ENCODE results near the gene CBLB.

The CBLB gene

GRCh38 chr3:105869861-105870755 is 1.3 kb upstream of the CBLB start:
- DNase-seq: no peak

DNA sequence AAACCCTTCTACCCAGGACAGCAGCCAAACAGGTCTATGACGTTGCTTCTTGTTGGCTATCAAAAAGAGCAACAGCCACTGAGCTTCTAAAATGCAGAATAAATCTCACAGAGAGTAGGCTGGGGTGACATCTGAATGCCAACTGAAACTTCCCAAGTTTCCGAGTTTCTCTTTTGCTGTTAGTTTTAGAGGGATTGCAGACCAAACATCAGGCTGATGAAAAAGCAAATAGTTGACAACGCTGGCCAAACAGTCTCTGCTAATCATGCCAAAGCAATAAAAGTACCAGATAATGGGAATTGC is 670 bp upstream of the CBLB start:
- DNase-seq: no peak

GRCh38 chr3:105868431-105868741 is 426 bp downstream of the CBLB start:
- DNase-seq: peak in 27 of 56 donors; percentile 28 to 77 (median 63)

- DNase-seq: peak in 5 of 56 donors; percentile 8 to 54 (median 33)
Measured at GRCh38 chr3:105867712-105868430, 941 bp downstream of the CBLB start.

DNA sequence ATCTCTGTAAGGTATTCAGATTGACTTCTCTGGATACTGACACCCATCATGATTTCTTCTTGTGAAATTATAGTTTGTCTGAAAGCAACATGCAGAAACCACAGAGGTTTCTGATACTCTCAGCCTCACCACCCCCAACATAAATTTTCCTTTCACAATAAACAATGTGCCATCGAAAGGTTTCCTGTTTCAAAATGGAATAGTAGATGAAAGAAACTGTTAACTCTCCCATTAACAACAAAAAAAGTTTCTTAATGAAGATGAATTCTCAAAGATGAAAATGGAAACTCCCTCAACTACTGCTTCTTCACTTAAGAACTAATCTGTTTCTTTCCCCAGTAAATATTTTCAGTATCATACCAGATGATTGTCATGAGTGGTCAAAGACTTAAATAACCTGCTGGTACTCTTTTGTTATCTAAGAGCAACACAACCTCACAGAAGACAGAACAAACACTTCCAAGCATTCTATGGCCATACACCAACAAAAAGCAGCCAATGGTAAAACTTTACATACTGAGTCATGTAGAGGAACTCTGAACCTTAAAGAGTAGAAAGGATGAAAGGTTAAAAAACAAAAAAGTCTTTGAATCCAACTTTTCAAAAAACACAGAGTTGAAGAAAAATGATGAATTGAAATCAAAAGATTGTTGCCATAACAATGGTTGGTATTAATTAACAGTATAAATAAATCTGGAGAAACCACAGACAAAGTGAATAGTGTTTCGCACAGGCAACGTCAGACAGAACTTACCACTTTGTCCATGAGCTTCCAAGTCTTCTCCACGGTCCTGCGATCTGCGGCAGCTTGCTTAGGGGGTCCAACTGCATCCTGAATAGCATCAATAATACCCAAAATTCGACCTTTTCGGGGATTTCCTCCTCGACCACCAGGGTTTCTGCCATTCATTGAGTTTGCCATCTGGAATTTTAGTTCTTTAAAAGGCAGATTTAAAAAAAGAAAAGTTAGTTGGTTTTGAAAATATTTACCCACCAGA is 1.9 kb downstream of the CBLB start:
- peak in 1 of 56 donors; percentile 3 for DNase-seq

DNA sequence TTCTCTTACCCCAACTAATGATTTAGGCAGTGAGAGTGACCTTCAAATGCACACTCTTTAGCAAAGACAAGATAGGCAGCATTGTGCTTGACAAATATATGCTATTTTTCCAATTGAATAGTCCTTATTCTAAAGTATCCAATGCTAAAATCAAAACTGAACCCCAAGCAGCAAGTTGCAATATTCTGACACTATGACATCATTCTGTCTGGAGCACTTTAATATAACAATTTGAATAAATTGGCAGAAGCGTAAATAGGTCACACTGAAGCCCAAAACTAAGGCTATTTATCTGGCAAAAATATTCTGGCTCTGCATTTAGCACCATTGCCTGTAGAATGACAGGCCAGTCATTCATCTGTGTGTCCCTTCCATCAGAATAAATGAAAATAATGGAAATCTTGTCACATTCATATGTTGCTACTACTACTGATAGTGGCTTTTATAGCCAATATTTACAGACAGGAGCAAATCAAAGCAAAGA is 2.9 kb downstream of the CBLB start:
- DNase-seq: no peak

DNA sequence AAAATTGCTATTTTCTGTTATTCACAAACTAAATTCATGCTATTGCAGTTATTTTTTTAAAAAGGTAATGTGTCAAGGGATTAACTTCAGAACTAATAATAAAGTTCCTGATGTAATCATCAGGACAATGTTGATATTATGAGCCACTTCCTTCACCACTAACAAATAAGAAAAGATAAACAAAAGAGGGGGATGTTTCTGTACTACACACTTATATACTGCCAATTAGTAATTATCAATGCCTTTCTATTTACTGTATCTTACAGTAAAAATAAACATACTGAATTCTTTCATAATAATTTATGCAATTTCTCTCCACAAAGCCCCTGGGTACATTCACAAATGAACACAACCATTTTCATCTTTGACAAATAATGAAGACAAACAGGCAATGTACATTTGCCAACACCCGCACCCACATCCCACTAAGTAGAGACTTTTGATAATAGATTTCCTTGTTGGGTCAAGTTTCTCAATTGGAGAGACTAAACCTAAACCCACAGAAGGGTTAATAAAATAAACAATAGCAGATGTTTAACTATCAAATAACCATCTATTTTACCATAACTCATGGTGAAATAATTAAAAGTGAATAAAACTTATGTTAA is 3.7 kb downstream of the CBLB start:
- no peak for DNase-seq

GRCh38 chr3:105864212-105864611 is 4.6 kb downstream of the CBLB start:
- no peak for DNase-seq

- DNase-seq: no peak
Measured at GRCh38 chr3:105863608-105864007, 5.2 kb downstream of the CBLB start.

GRCh38 chr3:105862217-105862616 is 6.6 kb downstream of the CBLB start:
- DNase-seq: no peak

GRCh38 chr3:105860641-105861040 is 8.2 kb downstream of the CBLB start:
- no peak for DNase-seq

DNA sequence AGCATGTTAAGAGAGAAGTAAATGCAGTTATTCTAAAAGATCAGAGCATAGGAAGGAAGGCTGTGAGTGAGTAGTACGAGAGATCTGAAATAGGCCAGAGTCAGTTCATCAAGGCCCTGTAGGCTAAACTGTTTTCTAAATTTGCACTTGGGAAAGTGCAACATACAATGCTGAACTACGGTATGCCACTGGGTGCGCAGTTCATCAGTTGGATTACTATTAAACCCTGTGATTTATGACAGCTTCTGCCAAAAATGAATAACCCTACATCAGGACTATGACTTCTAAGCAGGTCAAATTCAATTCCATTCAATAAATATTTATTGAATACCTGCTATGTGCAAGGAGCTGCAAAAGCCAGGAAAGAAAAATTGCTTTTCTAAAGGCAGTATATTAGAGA is 10.8 kb downstream of the CBLB start:
- DNase-seq: no peak

GRCh38 chr3:105857601-105858000 is 11.2 kb downstream of the CBLB start:
- DNase-seq: no peak

DNA sequence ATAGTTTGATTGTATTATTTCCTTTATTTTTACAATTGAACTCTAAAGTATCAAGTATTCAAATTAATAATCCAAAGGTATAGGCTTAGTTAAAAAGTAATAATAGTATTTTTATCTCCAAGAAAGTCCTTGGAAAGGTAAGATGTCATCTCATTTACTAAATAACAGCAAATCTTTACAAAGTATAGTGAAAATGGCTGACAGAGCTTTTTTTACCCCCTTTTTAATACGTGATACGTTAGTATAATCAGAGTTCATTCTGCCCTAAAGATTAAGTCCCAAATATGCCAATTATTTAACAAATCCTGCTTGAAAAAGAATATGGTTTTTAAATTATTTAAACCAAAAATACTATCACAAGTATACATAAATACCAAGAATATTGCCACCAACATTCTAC is 12.2 kb downstream of the CBLB start:
- DNase-seq: no peak

- no peak for DNase-seq
Measured at GRCh38 chr3:105853801-105854432, 14.9 kb downstream of the CBLB start.

DNA sequence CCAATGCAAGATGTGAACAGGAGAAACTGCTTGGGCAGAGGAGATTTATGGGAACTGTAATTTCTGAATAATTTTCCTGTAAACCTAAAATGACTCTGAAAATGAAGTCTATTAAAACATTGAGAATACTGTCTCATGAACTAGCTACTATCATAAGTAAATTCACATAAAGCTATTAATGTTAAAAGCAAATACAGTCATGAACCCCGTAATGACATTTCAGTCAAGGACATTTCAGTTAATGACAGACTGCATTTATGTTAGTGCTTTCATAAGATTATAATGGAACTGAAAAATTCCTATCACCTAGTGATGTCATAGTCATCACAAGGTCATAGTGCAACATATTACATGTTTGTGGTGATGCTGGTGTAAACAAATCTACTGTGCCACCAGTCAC is 17.2 kb downstream of the CBLB start:
- no peak for DNase-seq

DNA sequence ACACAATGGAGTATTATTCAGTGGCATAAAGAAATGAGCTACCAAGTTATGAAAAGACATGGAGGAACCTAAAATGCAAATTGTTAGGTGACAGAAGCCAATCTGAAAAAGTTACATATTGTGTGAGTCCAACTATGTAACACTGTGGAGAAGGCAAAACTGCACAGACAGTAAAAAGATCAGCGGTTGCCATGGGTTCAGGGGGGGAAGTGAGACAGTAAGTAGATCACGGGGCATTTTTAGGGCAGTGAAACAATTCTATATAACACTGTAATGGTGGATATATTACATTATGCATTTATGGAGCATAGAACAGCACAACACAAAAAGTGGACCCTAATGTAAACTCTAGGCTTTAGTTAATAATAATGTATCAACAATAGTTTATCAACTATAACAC is 17.6 kb downstream of the CBLB start:
- DNase-seq: no peak

DNA sequence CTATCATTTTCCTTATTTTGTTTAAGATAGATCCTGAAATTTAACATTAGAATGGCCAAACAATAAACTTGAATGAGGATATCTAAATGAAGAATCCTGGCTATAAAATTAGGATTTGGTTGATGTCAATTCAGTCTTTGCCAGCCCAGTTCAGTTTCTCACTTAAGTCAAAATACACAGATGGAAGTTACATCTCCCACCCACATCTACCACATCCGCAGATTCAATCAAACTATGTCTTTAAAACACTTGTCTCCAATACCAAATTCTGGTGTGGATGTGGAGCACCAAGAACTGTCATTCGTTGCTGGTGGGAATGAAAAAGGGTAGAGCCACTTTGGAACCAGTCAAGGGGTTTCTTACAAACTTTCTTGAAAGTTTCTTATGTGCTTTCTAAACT is 18.2 kb downstream of the CBLB start:
- no peak for DNase-seq

DNA sequence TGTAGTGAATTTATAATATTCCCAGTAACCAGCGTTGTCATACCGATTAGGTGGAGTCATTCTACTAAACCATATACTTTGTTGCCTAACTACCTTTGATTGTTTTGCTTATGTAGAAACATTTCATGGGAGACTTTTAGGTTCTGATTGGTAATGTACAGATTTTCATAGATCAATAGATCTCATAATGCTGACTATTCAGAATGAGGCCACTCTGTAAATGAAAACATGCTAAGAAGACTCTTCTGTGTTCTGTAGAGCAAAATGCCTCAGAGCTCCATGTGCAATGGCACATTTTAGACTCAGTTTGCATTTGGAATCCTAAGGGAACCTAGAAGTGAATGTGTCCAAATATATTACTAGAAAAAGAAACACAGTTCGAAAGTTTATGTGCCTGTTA is 20.0 kb downstream of the CBLB start:
- no peak for DNase-seq

- DNase-seq: no peak
Measured at GRCh38 chr3:105847865-105848264, 20.9 kb downstream of the CBLB start.

- no peak for DNase-seq
Measured at GRCh38 chr3:105847452-105847851, 21.4 kb downstream of the CBLB start.
